Kidney (tissue), 14 donors: Measurements from ENCODE around the gene CPLX1. TPM values are rescaled to one million over a fixed set of nuclear protein-coding genes. Genes with fewer than 3 reads are reported as not detected.
A peak's percentile ranks its signal among the peaks of the same experiment; 100 is the strongest.

Experiments used
- DNase-seq, 5 donors: peaks; one replicate each; pipeline ENCODE4 v3.0.0-alpha.2; 2013 to 2020
- FAIRE-seq: peaks from 2 replicates; lab custom pipeline; 2012; peaks lifted over from hg19 to GRCh38; lab: Jason Lieb, UNC
- H3K27ac ChIP-seq, 2 donors: one replicate each; pipeline ENCODE4 v1.7.0; 2013; ENCODE audit warnings: low read depth in 2 of 2, low read length in 2 of 2, inconsistent platforms in 1 of 2
- H3K27me3 ChIP-seq: one replicate; pipeline ENCODE4 v1.7.1; 2013; ENCODE audit warnings: low read length, inconsistent platforms; ENCODE audit not compliant: control insufficient read depth, insufficient read depth
- H3K36me3 ChIP-seq, 3 donors: one replicate each; pipeline versions ENCODE4 v1.7.0 to v1.7.1; 2013; ENCODE audit warnings: low read length in 3 of 3, control low read depth in 1 of 3, inconsistent platforms in 1 of 3; ENCODE audit not compliant: insufficient read depth in 3 of 3, control insufficient read depth in 2 of 3
- H3K4me1 ChIP-seq, 3 donors: one replicate each; pipeline versions ENCODE4 v1.7.0 to v1.7.1; 2013; ENCODE audit warnings: low read length in 3 of 3, inconsistent platforms in 1 of 3, low read depth in 1 of 3; ENCODE audit not compliant: control insufficient read depth in 2 of 3, insufficient read depth in 2 of 3
- H3K4me3 ChIP-seq, 3 donors: one replicate each; pipeline versions ENCODE4 v1.7.0 to v1.8.1; 2013; ENCODE audit warnings: low read length in 3 of 3, control low read depth in 1 of 3, inconsistent platforms in 1 of 3
- H3K9ac ChIP-seq, 3 donors: one replicate each; pipeline versions ENCODE4 v1.7.0 to v1.7.1; 2013; ENCODE audit warnings: low read length in 3 of 3, control low read depth in 1 of 3, inconsistent platforms in 1 of 3
- H3K9me3 ChIP-seq, 3 donors: one replicate each; pipeline versions ENCODE4 v1.7.0 to v1.7.1; 2013; ENCODE audit warnings: low read length in 3 of 3, control low read depth in 1 of 3, inconsistent platforms in 1 of 3; ENCODE audit not compliant: control insufficient read depth in 2 of 3, insufficient read depth in 1 of 3
- intact Hi-C: fragments of 100-400 bp; cut with DNase I; formaldehyde crosslinking; loops from one replicate; pipeline ENCODE4 v1.11.1; 2022
- polyA plus RNA-seq: library from polyadenylated mRNA; stranded (reverse); fragments of 350-450 nt; fragmentation: Illumina TruSeq; extraction: RNeasy Lipid Tissue Mini Kit (QIAGEN cat#74804); gene quantifications from one replicate; pipeline ENCODE4 v1.2.3, GENCODE V29; 2014; ENCODE audit warnings: low read depth, low replicate concordance; ENCODE audit not compliant: insufficient read depth
- total RNA-seq: library from RNA; stranded (reverse); fragmentation: NEBNext Ultra II Directional; extraction: Animal tissue kit (Norgen Biotek cat#: 25700); gene quantifications from one replicate; pipeline ENCODE4 v1.2.1, GENCODE V29; 2021
- TF ChIP-seq, protein P1 (sequence below): IDR thresholded peaks from 3 replicates; pipeline ENCODE4 v1.5.1; 2012; ENCODE audit warnings: mild to moderate bottlenecking, moderate library complexity, borderline replicate concordance; ENCODE audit not compliant: insufficient read depth; ENCODE audit errors: extremely low read depth
- donor health status: control.
- donor health status: control.
- donor health status: control.
- donor health status: control.
- donor health status: control.
- donor health status: DM: yes; HTN: yes; CAD: no.
- donor health status: Normal renal cell carcinoma (clear cell type).

Gene CPLX1
- total and polyA plus RNA-seq, 2 donors from 2014 or later, result 3.9 to 10.2 TPM

DNA sequence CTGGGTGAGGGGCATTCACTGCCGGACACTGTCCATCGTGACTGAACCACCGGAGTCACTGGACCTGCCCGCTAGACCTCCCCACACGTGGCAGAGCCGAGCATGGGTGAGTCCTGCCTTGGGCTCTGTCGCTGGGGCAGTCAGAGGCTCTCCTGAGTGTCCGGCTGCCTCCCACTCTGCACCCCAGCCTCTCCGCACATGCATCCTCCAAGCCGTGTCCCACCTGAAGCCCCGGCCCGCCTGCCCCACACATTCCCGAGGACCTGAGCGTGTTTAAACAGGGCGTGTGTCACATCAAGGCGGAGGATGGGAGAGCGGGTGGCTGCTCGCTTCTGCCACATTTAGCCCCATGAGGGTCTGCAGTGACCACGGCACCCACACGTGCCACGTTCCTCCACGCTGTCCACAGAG lies 4.7 kb downstream of the CPLX1 start:
- TF ChIP-seq, protein P1, sequence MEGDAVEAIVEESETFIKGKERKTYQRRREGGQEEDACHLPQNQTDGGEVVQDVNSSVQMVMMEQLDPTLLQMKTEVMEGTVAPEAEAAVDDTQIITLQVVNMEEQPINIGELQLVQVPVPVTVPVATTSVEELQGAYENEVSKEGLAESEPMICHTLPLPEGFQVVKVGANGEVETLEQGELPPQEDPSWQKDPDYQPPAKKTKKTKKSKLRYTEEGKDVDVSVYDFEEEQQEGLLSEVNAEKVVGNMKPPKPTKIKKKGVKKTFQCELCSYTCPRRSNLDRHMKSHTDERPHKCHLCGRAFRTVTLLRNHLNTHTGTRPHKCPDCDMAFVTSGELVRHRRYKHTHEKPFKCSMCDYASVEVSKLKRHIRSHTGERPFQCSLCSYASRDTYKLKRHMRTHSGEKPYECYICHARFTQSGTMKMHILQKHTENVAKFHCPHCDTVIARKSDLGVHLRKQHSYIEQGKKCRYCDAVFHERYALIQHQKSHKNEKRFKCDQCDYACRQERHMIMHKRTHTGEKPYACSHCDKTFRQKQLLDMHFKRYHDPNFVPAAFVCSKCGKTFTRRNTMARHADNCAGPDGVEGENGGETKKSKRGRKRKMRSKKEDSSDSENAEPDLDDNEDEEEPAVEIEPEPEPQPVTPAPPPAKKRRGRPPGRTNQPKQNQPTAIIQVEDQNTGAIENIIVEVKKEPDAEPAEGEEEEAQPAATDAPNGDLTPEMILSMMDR, result no peak
- Histone ChIP-seq H3K27ac (no peak overlapping the region), H3K4me1 (no peaks in the 10 kb centered on the region), H3K36me3 (no peaks in the 10 kb centered on the region), H3K27me3 (peaks cover 5% of the 10 kb centered on the region), H3K4me3 (no peak overlapping the region), H3K9me3 (no peaks in the 10 kb centered on the region), H3K9ac (no peak overlapping the region)
- intact Hi-C loops, result no loop called here
- FAIRE-seq (no peak), DNase-seq (peak in 1 of 5 donors; percentile 53)

DNA sequence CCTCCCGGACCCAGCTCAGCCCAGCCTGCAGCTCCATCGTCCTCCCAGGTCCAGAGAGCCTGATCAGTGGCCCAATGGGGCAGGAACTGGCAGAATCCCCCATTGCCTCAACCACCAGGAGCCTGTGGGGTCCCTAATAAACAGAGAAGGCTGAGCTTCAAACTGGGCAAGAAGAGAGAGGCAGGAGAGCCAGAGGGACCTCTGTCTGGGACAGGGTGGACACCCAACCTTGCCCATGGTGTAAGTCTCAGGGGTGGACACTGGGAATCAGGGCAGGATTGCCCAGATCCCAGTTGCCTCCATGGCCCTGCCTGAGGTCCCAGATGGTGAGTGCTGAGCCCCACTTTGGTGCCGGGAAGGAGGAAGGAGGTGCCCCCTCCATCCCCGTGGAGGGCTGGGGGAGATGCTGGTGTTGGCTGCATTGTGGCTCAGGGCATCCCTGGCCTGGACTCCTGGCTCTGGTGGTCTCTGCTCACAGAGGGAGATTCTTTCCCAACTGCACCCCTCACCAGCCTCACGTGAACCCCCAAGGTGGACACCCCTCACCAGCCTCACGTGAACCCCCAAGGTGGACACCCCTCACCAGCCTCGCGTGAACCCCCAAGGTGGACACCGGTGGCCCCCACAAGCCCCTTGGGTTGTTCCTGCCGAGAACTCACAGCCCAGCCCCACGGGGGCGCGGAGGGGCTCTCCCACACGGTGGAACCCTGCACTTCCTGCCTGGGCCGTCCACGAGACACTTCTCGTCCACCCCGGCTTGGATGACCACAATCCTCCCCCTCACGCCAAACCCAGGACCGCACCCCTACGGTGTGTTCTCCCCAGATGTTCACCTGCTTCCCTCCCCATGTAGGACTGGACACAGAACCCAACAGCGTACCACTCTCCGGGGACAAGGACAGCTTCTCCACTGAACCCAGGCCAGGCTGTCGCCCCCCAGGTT lies 5.4 kb downstream of the CPLX1 start:
- Histone ChIP-seq H3K9ac (no peak overlapping the region), H3K4me3 (no peak overlapping the region), H3K36me3 (no peaks in the 10 kb centered on the region), H3K9me3 (no peaks in the 10 kb centered on the region), H3K4me1 (no peaks in the 10 kb centered on the region), H3K27ac (no peak overlapping the region), H3K27me3 (peaks cover 5% of the 10 kb centered on the region)
- TF ChIP-seq, protein P1, result no peak
- intact Hi-C loops, result no loop called here
- FAIRE-seq (no peak), DNase-seq (peak in 1 of 5 donors; percentile 64)

DNA sequence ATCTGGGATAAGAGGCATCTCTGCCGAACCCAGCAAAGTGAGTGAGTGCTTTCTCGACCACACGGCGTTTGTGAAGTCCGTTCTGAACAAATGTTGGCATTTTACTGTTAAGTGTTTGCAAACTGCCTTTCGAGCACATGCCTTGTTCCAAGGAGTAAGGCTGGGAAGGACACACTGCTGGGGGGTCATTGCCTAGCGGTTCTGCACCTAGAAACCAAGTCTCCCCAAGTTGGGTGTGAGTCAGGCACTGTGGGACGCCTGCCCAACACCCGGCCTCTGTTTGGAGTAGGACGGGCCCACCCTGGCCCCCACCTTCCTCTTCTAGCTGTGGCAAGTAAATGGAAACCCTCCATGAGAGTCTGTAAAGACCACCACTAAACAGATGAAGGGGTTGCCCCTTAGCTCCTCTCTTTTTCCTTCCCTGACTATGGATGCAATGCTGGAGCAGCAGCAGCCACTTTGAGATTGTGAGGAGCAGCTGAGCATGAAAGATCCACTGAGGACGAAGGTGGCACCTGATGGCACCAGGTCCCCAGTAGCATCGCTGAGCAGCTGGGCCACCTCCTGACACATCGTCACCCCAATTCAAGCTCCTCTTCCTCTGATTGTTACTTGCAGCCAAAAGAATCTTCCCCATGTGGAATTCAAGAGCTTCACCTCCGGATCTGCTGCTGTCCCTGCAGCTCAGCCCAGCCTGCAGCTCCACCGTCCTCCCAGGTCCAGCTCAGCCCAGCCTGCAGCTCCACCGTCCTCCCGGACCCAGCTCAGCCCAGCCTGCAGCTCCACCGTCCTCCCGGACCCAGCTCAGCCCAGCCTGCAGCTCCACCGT lies 6.3 kb downstream of the CPLX1 start:
- TF ChIP-seq, protein P1, result no peak
- no peak overlapping the region for H3K9ac ChIP-seq
- intact Hi-C loops, result no loop called here
- DNase-seq, result peak in 1 of 5 donors; percentile 54
- no peak overlapping the region for H3K4me3 ChIP-seq
- H3K9me3 ChIP-seq, result no peaks in the 10 kb centered on the region
- H3K27me3 ChIP-seq, result peaks cover 5% of the 10 kb centered on the region
- H3K36me3 ChIP-seq, result no peaks in the 10 kb centered on the region
- no peak overlapping the region for H3K27ac ChIP-seq
- H3K4me1 ChIP-seq, result no peaks in the 10 kb centered on the region
- no peak for FAIRE-seq
